ENCODE data around the gene FBXL14. TPM values are rescaled to one million over a fixed set of nuclear protein-coding genes. Genes with fewer than 3 reads are reported as not detected.
A peak's percentile ranks its signal among the peaks of the same experiment; 100 is the strongest.

Gene FBXL14, protein sequence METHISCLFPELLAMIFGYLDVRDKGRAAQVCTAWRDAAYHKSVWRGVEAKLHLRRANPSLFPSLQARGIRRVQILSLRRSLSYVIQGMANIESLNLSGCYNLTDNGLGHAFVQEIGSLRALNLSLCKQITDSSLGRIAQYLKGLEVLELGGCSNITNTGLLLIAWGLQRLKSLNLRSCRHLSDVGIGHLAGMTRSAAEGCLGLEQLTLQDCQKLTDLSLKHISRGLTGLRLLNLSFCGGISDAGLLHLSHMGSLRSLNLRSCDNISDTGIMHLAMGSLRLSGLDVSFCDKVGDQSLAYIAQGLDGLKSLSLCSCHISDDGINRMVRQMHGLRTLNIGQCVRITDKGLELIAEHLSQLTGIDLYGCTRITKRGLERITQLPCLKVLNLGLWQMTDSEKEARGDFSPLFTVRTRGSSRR
- 10 to 100 TPM in 2 of 4 donors, 1 to 10 TPM in 2; 7.5 to 12.2 (median 10.0) TPM for total RNA-seq
- polyA plus RNA-seq: 10 to 100 TPM; 13.2 to 26.4 (median 20.8) TPM

DNA sequence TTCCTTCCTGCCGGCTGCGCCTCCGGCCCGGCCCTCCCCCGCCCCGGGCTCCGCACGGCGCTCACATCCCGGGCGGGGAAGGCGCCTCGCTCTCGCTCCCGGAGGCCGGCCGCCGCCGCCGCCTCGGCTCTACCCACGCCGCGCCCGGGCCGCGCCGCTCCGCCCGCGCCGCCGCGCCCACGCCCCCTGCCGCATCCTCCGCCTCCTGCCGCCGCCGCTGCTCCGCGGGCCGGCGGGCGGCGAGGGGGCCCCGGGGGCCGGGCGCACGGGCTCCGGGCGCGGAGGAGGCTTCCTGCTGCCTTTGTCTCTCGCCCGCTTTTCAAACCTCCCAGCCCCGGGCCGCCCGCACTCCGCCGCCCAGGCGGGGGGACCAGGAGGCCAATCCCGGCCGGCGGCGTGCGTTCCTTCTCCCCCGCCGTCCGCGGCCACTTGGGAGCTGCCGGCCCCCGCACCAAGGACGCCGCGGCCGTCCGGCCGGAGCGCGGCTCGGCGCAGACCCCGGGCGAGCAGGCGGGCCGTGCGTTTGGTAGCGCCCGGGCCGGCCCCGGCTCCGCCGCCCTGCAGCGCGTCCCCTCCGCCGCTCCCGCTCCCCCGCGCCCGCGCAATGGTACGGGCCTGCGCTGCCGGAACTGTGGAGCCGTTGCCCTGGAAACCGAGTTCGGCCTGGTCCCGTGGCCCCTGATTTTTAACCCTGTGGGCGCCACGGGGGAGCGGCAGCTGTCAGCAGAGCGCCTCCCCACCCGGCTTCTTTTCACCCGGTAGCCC lies at the start of gene FBXL14:
Gene FBXL14, minus strand, starts transcription at position 321 of the 765 bp plus-strand sequence. CDS start 515 bp downstream, outside the sequence.
- Histone ChIP-seq H3K9me3 (no peaks in the 10 kb centered on the region), H3K27me3 (no peaks in the 10 kb centered on the region), H3K4me3 (peak within 1 kb of the TSS; percentile 71 to 93 (median 81)), H3K4me1 (peaks cover 0 to 59% (median 44%) of the 10 kb centered on the region in 4 donors), H3K27ac (peak within 1 kb of the TSS; percentile 93 to 100 (median 96)), H3K36me3 (no peaks in the 10 kb centered on the region)
- TF ChIP-seq POLR2A (IDR thresholded peaks at IDR 0.05) (no peak), POLR2AphosphoS5 (IDR thresholded peaks at IDR 0.05) (peak; percentile 11 to 74 (median 72))
- peak; percentile 95 for DNase-seq
- intact Hi-C loops (cut with DNase I): loop anchor here (5.0 to 10.0 kb wide), 3 partner anchors 312 to 1020 kb away; partner anchors contain the start of gene WNK1
- WGBS, 2 donors: 1% methylated on average over 115 of the region's 115 CpGs

DNA sequence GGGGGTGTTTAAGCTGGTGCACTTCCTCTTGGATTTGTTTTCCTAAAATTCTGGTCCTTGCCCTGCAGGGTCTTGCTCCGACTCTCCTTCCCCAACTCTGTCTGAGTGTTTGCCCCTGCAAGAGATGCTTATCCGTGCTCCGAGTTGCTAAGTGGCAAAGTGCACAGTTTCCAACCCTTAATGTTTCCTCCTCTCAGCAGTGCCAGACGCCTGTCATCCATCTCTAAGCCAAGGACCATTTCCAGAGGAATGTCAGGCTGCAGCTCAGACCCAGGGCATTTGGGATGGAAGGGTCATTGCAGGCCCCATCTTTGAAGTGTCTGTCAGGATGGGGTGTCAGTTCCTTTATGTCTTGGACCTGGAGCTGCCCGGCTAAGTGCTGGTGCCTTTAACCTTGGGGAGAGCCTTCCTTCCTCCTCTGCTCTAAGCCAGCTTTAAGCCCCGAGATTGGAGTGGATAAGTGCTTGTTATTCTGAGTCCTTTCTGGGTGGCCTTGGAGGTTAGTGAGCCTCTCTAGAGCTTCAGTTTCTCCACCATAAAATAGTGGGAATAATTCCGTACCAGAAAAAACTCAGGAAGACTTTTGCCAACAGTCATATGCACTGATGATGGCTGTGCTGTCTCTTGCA lies 49.6 kb upstream of the FBXL14 start:
- H3K27ac ChIP-seq: peak overlapping the region; percentile 42 to 77 (median 64)
- WGBS, 2 donors: 61 to 73% methylated on average over 7 of the region's 7 CpGs

GRCh38 chr12:1643043-1643442 lies 48.7 kb upstream of the FBXL14 start:
- Histone ChIP-seq H3K4me3 (no peak overlapping the region), H3K9me3 (no peaks in the 10 kb centered on the region), H3K27me3 (no peaks in the 10 kb centered on the region), H3K4me1 (peaks cover 0 to 64% (median 43%) of the 10 kb centered on the region in 4 donors), H3K36me3 (peaks cover 0 to 29% (median 7%) of the 10 kb centered on the region in 4 donors), H3K27ac (peak overlapping the region in 3 of 4 donors; percentile 13 to 77 (median 37))
- TF ChIP-seq EP300 (IDR thresholded peaks at IDR 0.05): no peak
- TF ChIP-seq POLR2AphosphoS5 (IDR thresholded peaks at IDR 0.05): no peak
- no peak for TF ChIP-seq CTCF (IDR thresholded peaks at IDR 0.05)
- TF ChIP-seq POLR2A (IDR thresholded peaks at IDR 0.05): no peak
- DNase-seq: no peak
- intact Hi-C loops (cut with DNase I): loop anchor here (10.0 kb wide), 1 partner anchor 942 kb away; no protein-coding TSS in a partner anchor
- 91 to 94% methylated on average over 9 of the region's 9 CpGs for WGBS, 2 donors

More for the DNA sequence above, 49.6 kb upstream of the FBXL14 start:
- DNase-seq: no peak
- H3K36me3 ChIP-seq: peaks cover 0 to 29% (median 7%) of the 10 kb centered on the region in 4 donors
- no peak overlapping the region for H3K4me3 ChIP-seq
- H3K27me3 ChIP-seq: no peaks in the 10 kb centered on the region
- TF ChIP-seq POLR2AphosphoS5 (IDR thresholded peaks at IDR 0.05) (no peak), POLR2A (IDR thresholded peaks at IDR 0.05) (no peak), CTCF (IDR thresholded peaks at IDR 0.05) (no peak), EP300 (IDR thresholded peaks at IDR 0.05) (no peak)
- intact Hi-C loops (cut with DNase I): loop anchor here (10.0 kb wide), 1 partner anchor 941 kb away; no protein-coding TSS in a partner anchor
- peaks cover 0 to 74% (median 45%) of the 10 kb centered on the region in 4 donors for H3K4me1 ChIP-seq
- no peaks in the 10 kb centered on the region for H3K9me3 ChIP-seq

DNA sequence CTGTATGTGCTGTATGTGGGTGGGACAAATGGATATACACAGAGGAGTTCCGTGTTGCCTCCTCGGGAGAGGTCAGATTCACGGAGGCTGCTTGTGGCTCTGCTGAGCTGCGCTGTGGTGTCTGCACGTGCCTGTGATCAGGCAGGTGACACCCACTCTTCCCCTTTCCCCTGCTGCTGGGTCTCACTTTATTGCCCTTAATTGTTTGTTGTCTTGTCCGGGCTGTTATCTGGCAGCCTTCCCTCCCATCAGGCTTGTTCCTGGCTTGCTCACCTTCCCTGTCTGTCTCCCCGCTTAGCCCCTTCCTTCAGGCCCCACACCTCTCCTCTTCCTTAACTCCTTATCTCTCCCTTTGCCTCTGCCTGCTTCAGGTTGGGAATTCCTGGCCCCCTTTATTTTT lies 48.1 kb upstream of the FBXL14 start:
- Histone ChIP-seq H3K27ac (peak overlapping the region; percentile 13 to 77 (median 28)), H3K9me3 (no peaks in the 10 kb centered on the region), H3K4me1 (peaks cover 0 to 63% (median 41%) of the 10 kb centered on the region in 4 donors), H3K4me3 (no peak overlapping the region), H3K27me3 (no peaks in the 10 kb centered on the region), H3K36me3 (peaks cover 0 to 29% (median 7%) of the 10 kb centered on the region in 4 donors)
- TF ChIP-seq POLR2AphosphoS5 (IDR thresholded peaks at IDR 0.05) (no peak), POLR2A (IDR thresholded peaks at IDR 0.05) (no peak), EP300 (IDR thresholded peaks at IDR 0.05) (no peak), CTCF (IDR thresholded peaks at IDR 0.05) (no peak)
- 21 to 61% methylated on average over 7 of the region's 7 CpGs for WGBS, 2 donors
- intact Hi-C loops (cut with DNase I): loop anchor here (10.0 kb wide), 1 partner anchor 942 kb away; no protein-coding TSS in a partner anchor
- no peak for DNase-seq
